AG04450 (cell line): Measurements from ENCODE around the gene MAPK13. TPM values are rescaled to one million over a fixed set of nuclear protein-coding genes. Genes with fewer than 3 reads are reported as not detected.
"Not testable (repeated sequence)": the region's sequence is repeated elsewhere in the genome, so short reads cannot be mapped to it uniquely, and the experiment has no call there.

ENCODE experiments used
- CTCF ChIA-PET: fragments of 300-600, 350-600 bp; formaldehyde crosslinking; extraction: SDS; loops from one replicate; lab custom pipeline; 2022; ENCODE audit warnings: antibody characterized with exemption, inconsistent platforms; lab: Charles Lee
- POLR2A ChIA-PET: fragments of 350-600 bp; formaldehyde crosslinking; extraction: SDS; loops from one replicate; lab custom pipeline; 2021; ENCODE audit warnings: antibody characterized with exemption, inconsistent platforms; lab: Yijun Ruan, JAX
- DNase-seq: peaks from one replicate; pipeline ENCODE4 v3.0.0-alpha.2; 2011; ENCODE audit warnings: low read depth, low spot score
- H3K27ac ChIP-seq: one replicate; pipeline ENCODE4 v1.5.1; 2012; ENCODE audit warnings: low read depth, low read length, control low read depth
- H3K27me3 ChIP-seq: one replicate; pipeline ENCODE4 v1.6.0; 2012; ENCODE audit warnings: low read length; ENCODE audit not compliant: control insufficient read depth, insufficient read depth
- H3K4me3 ChIP-seq: 2 replicates; pipeline ENCODE4 v1.5.1; 2011; ENCODE audit warnings: mild to moderate bottlenecking, low read depth, low read length, control low read depth
- H3K9me3 ChIP-seq: 2 replicates; pipeline ENCODE4 v1.5.1; 2012; ENCODE audit warnings: low read length; ENCODE audit not compliant: control insufficient read depth, insufficient read depth
- CTCF ChIP-seq: IDR thresholded peaks from 2 replicates; pipeline ENCODE4 v1.5.1; 2011; ENCODE audit warnings: low read depth, low read length, control low read depth, inconsistent platforms
- polyA minus RNA-seq: library from RNA; depleted of rRNA, polyadenylated mRNA; stranded (reverse); fragments of >200 nt; gene quantifications from 2 replicates; pipeline ENCODE4 v1.2.3, GENCODE V29; 2011; rRNA and poly(A)+ RNA removed
- polyA plus RNA-seq: library from polyadenylated mRNA; depleted of rRNA; stranded (reverse); fragments of >200 nt; gene quantifications from 2 replicates; pipeline ENCODE4 v1.2.3, GENCODE V29; 2011; rRNA removed

MAPK13 gene
- 3.8 and 4.0 TPM in 2 replicates for polyA plus RNA-seq
- 3.1 and 4.5 TPM in 2 replicates for polyA minus RNA-seq

- peaks cover 5% of the 10 kb centered on the region; the same call in 1 of the 2 replicates for H3K9me3 ChIP-seq
- H3K4me3 ChIP-seq, result peak within 1 kb of the TSS; percentile 31; the same call in 1 of the 2 replicates
- TF ChIP-seq CTCF, result no peak
- ChIA-PET CTCF (interaction anchor here (2.8 kb wide), 1 partner anchor 35 kb away, joined by 10 read pairs; no protein-coding TSS in a partner anchor), POLR2A (no interaction called here)
- peak within 1 kb of the TSS; percentile 61 for H3K27ac ChIP-seq
- no peaks in the 10 kb centered on the region for H3K27me3 ChIP-seq
- DNase-seq, result no peak
Observed at GRCh38 chr6:36129941-36130666, at the start of gene MAPK13. MAPK13 (plus strand) TSS chr6:36130513; CDS start chr6:36130583, 70 bp downstream.

- no peak for TF ChIP-seq CTCF
- POLR2A ChIA-PET, result no interaction called here
Observed at GRCh38 chr6:36082318-36082717, 48.0 kb upstream of the MAPK13 start.

GRCh38 chr6:36083446-36083845, 46.9 kb upstream of the MAPK13 start:
- Histone ChIP-seq H3K27ac (no peak overlapping the region), H3K9me3 (no peaks in the 10 kb centered on the region), H3K4me3 (no peak overlapping the region), H3K27me3 (no peaks in the 10 kb centered on the region)
- DNase-seq, result no peak
- no peak for TF ChIP-seq CTCF
- POLR2A ChIA-PET, result no interaction called here
- CTCF ChIA-PET, result interaction anchor here (2.7 kb wide), 1 partner anchor 12 kb away, joined by 18 read pairs; no protein-coding TSS in a partner anchor

More at GRCh38 chr6:36082318-36082717, 48.0 kb upstream of the MAPK13 start:
- Histone ChIP-seq H3K27ac (no peak overlapping the region), H3K4me3 (no peak overlapping the region), H3K27me3 (no peaks in the 10 kb centered on the region), H3K9me3 (no peaks in the 10 kb centered on the region)
- CTCF ChIA-PET, result interaction anchor here (2.7 kb wide), 1 partner anchor 13 kb away, joined by 18 read pairs; no protein-coding TSS in a partner anchor
- no peak for DNase-seq

GRCh38 chr6:36088204-36088603, 42.1 kb upstream of the MAPK13 start:
- DNase-seq, H3K4me3 ChIP-seq, H3K9me3 ChIP-seq, H3K27me3 ChIP-seq, H3K27ac ChIP-seq, CTCF ChIA-PET: not testable (repeated sequence)
- POLR2A ChIA-PET, result interaction anchor here (0.7 kb wide), 1 partner anchor 361 kb away, joined by 6 read pairs; no protein-coding TSS in a partner anchor

GRCh38 chr6:36089048-36089447, 41.3 kb upstream of the MAPK13 start:
- ChIA-PET CTCF (no interaction called here), POLR2A (no interaction called here)
- Histone ChIP-seq H3K27ac (no peak overlapping the region), H3K27me3 (no peaks in the 10 kb centered on the region), H3K4me3 (no peak overlapping the region), H3K9me3 (no peaks in the 10 kb centered on the region)
- no peak for DNase-seq
- no peak for TF ChIP-seq CTCF
